ENCODE data around the gene ADH7. TPM values are rescaled to one million over a fixed set of nuclear protein-coding genes. Genes with fewer than 3 reads are reported as not detected.

Gene ADH7
- total and polyA plus RNA-seq, 2 experiments from 2014 or later = not detected

GRCh38 chr4:99394896-99395295 lies 40.2 kb downstream of the ADH7 start (continued):
- TF ChIP-seq ZNF462 (CRISPR knock-in tag; IDR thresholded peaks at IDR 0.05) = no peak

- H3K36me3 ChIP-seq (ENCODE audit: insufficient read depth) = no peaks in the 10 kb centered on the region
- no peaks in the 10 kb centered on the region for H3K27me3 ChIP-seq (ENCODE audit: insufficient read depth)
- no peak overlapping the region for H3K27ac ChIP-seq (ENCODE audit: low read depth)
- Mint-ChIP-seq H3K4me3 (no peak overlapping the region), H3K4me1 (no peaks in the 10 kb centered on the region), H3K27ac (no peak overlapping the region), H3K36me3 (ENCODE audit: low read depth) (no peaks in the 10 kb centered on the region), H3K9me3 (peaks cover 4% of the 10 kb centered on the region; the same call in 2 of the 3 replicates), H3K27me3 (ENCODE audit: insufficient read depth, low read depth, poor library complexity) (no peaks in the 10 kb centered on the region)
- ATAC-seq (no peak), DNase-seq (ENCODE audit: low spot score) (no peak)
- no peaks in the 10 kb centered on the region for H4K20me1 ChIP-seq (replicated peaks; ENCODE audit: insufficient read depth)
- H3K9me2 ChIP-seq (ENCODE audit: insufficient read depth) = no peaks in the 10 kb centered on the region
- no peak overlapping the region for H2AFZ ChIP-seq
- no peak overlapping the region for H3K4me3 ChIP-seq
- no peak overlapping the region for H3K4me2 ChIP-seq
- H3K79me2 ChIP-seq (replicated peaks; ENCODE audit: insufficient read depth) = no peaks in the 10 kb centered on the region
- H3K4me1 ChIP-seq (ENCODE audit: insufficient read depth) = no peaks in the 10 kb centered on the region
- no peaks in the 10 kb centered on the region for H3F3A ChIP-seq (replicated peaks; ENCODE audit: low read depth)
- TF ChIP-seq REST (IDR thresholded peaks at IDR 0.05; ENCODE audit: unreplicated experiment) (no peak), POLR2AphosphoS5 (IDR thresholded peaks at IDR 0.05; ENCODE audit: low read depth) (no peak), EZH2phosphoT487 (IDR thresholded peaks at IDR 0.05; ENCODE audit: unreplicated experiment) (no peak), CTCF (conservative IDR thresholded peaks at IDR 0.05; ENCODE audit: low read depth in 2 of 2) (no peak), JUNB (IDR thresholded peaks at IDR 0.05; ENCODE audit: unreplicated experiment) (no peak)
Observed at GRCh38 chr4:99390055-99390454, 45.1 kb downstream of the ADH7 start.
